Measurements from ENCODE around the gene CGB2.
"Not testable (repeated sequence)": the region's sequence is repeated elsewhere in the genome, so short reads cannot be mapped to it uniquely, and the experiment has no call there.

CGB2 gene

GRCh38 chr19:49031642-49032301 is at the start of gene CGB2:
Gene CGB2 (plus strand): TSS chr19:49031890. CDS start chr19:49032096, 206 bp downstream.
- not testable (repeated sequence) for H3K4me1 ChIP-seq (ENCODE audit: insufficient read depth, low read length); H3K9ac ChIP-seq (ENCODE audit: low read depth, low read length); H3K9me3 ChIP-seq (ENCODE audit: control insufficient read depth, insufficient read depth, low read length); H3K36me3 ChIP-seq (ENCODE audit: insufficient read depth, low read length)

- Histone ChIP-seq H3K9me3 (ENCODE audit: control insufficient read depth, insufficient read depth, low read length) (no peaks in the 10 kb centered on the region), H3K9ac (ENCODE audit: low read depth, low read length) (no peak overlapping the region), H3K4me1 (ENCODE audit: insufficient read depth, low read length) (no peaks in the 10 kb centered on the region), H3K36me3 (ENCODE audit: insufficient read depth, low read length) (peaks cover 6% of the 10 kb centered on the region)
Measured at GRCh38 chr19:48982280-48982679, 49.4 kb upstream of the CGB2 start.

GRCh38 chr19:48985711-48986110 is 46.0 kb upstream of the CGB2 start:
- no peak overlapping the region for H3K9ac ChIP-seq (ENCODE audit: low read depth, low read length)

GRCh38 chr19:48986211-48986610 is 45.5 kb upstream of the CGB2 start:
- H3K9ac ChIP-seq (ENCODE audit: low read depth, low read length), result no peak overlapping the region
- 0 out of 2 replicates have a peak, but pooled peaks cover 3% of the 10 kb centered on the region for H3K4me1 ChIP-seq (ENCODE audit: insufficient read depth, low read length)
- no peaks in the 10 kb centered on the region for H3K9me3 ChIP-seq (ENCODE audit: control insufficient read depth, insufficient read depth, low read length)
- peaks cover 10% of the 10 kb centered on the region for H3K36me3 ChIP-seq (ENCODE audit: insufficient read depth, low read length)

More at GRCh38 chr19:48985711-48986110, 46.0 kb upstream of the CGB2 start:
- 0 out of 2 replicates have a peak, but pooled peaks cover 3% of the 10 kb centered on the region for H3K4me1 ChIP-seq (ENCODE audit: insufficient read depth, low read length)
- H3K9me3 ChIP-seq (ENCODE audit: control insufficient read depth, insufficient read depth, low read length), result no peaks in the 10 kb centered on the region
- peaks cover 10% of the 10 kb centered on the region for H3K36me3 ChIP-seq (ENCODE audit: insufficient read depth, low read length)

- peaks cover 8% of the 10 kb centered on the region; the same call in 1 of the 2 replicates for H3K4me1 ChIP-seq (ENCODE audit: insufficient read depth, low read length)
- H3K9ac ChIP-seq (ENCODE audit: low read depth, low read length), result no peak overlapping the region
- no peaks in the 10 kb centered on the region for H3K9me3 ChIP-seq (ENCODE audit: control insufficient read depth, insufficient read depth, low read length)
- H3K36me3 ChIP-seq (ENCODE audit: insufficient read depth, low read length), result peaks cover 10% of the 10 kb centered on the region
Measured at GRCh38 chr19:48987323-48987722, 44.4 kb upstream of the CGB2 start.

GRCh38 chr19:48988286-48988685 is 43.4 kb upstream of the CGB2 start:
- H3K36me3 ChIP-seq (ENCODE audit: insufficient read depth, low read length), result peaks cover 10% of the 10 kb centered on the region

GRCh38 chr19:48988860-48989259 is 42.8 kb upstream of the CGB2 start:
- Histone ChIP-seq H3K9me3 (ENCODE audit: control insufficient read depth, insufficient read depth, low read length) (no peaks in the 10 kb centered on the region), H3K4me1 (ENCODE audit: insufficient read depth, low read length) (peaks cover 8% of the 10 kb centered on the region; the same call in 1 of the 2 replicates), H3K36me3 (ENCODE audit: insufficient read depth, low read length) (peaks cover 10% of the 10 kb centered on the region), H3K9ac (ENCODE audit: low read depth, low read length) (no peak overlapping the region)

More at GRCh38 chr19:48988286-48988685, 43.4 kb upstream of the CGB2 start:
- H3K4me1 ChIP-seq (ENCODE audit: insufficient read depth, low read length), result peaks cover 8% of the 10 kb centered on the region; the same call in 1 of the 2 replicates
- no peak overlapping the region for H3K9ac ChIP-seq (ENCODE audit: low read depth, low read length)
- H3K9me3 ChIP-seq (ENCODE audit: control insufficient read depth, insufficient read depth, low read length), result no peaks in the 10 kb centered on the region

- Histone ChIP-seq H3K36me3 (ENCODE audit: insufficient read depth, low read length) (peaks cover 10% of the 10 kb centered on the region), H3K9ac (ENCODE audit: low read depth, low read length) (no peak overlapping the region)
Measured at GRCh38 chr19:48989701-48990291, 41.9 kb upstream of the CGB2 start.

GRCh38 chr19:48990400-48990799 is 41.3 kb upstream of the CGB2 start:
- H3K9me3 ChIP-seq (ENCODE audit: control insufficient read depth, insufficient read depth, low read length), result no peaks in the 10 kb centered on the region
- no peak overlapping the region for H3K9ac ChIP-seq (ENCODE audit: low read depth, low read length)
- peaks cover 10% of the 10 kb centered on the region for H3K36me3 ChIP-seq (ENCODE audit: insufficient read depth, low read length)
- peaks cover 8% of the 10 kb centered on the region; the same call in 1 of the 2 replicates for H3K4me1 ChIP-seq (ENCODE audit: insufficient read depth, low read length)

More at GRCh38 chr19:48989701-48990291, 41.9 kb upstream of the CGB2 start:
- Histone ChIP-seq H3K4me1 (ENCODE audit: insufficient read depth, low read length) (peaks cover 8% of the 10 kb centered on the region; the same call in 1 of the 2 replicates), H3K9me3 (ENCODE audit: control insufficient read depth, insufficient read depth, low read length) (no peaks in the 10 kb centered on the region)

GRCh38 chr19:48991011-48991609 is 40.6 kb upstream of the CGB2 start:
- H3K36me3 ChIP-seq (ENCODE audit: insufficient read depth, low read length), result peaks cover 10% of the 10 kb centered on the region
- no peak overlapping the region for H3K9ac ChIP-seq (ENCODE audit: low read depth, low read length)
- H3K9me3 ChIP-seq (ENCODE audit: control insufficient read depth, insufficient read depth, low read length), result no peaks in the 10 kb centered on the region
- peaks cover 8% of the 10 kb centered on the region; the same call in 1 of the 2 replicates for H3K4me1 ChIP-seq (ENCODE audit: insufficient read depth, low read length)

- peak overlapping the region; percentile 96 for H3K9ac ChIP-seq (ENCODE audit: low read depth, low read length)
- no peaks in the 10 kb centered on the region for H3K9me3 ChIP-seq (ENCODE audit: control insufficient read depth, insufficient read depth, low read length)
- H3K36me3 ChIP-seq (ENCODE audit: insufficient read depth, low read length), result peaks cover 7% of the 10 kb centered on the region
- peaks cover 8% of the 10 kb centered on the region; the same call in 1 of the 2 replicates for H3K4me1 ChIP-seq (ENCODE audit: insufficient read depth, low read length)
Measured at GRCh38 chr19:48991873-48992580, 39.7 kb upstream of the CGB2 start.

- Histone ChIP-seq H3K9ac (ENCODE audit: low read depth, low read length) (peak overlapping the region; percentile 96), H3K36me3 (ENCODE audit: insufficient read depth, low read length) (peaks cover 7% of the 10 kb centered on the region), H3K4me1 (ENCODE audit: insufficient read depth, low read length) (peaks cover 8% of the 10 kb centered on the region; the same call in 1 of the 2 replicates), H3K9me3 (ENCODE audit: control insufficient read depth, insufficient read depth, low read length) (no peaks in the 10 kb centered on the region)
Measured at GRCh38 chr19:48992581-48993174, 39.0 kb upstream of the CGB2 start.

- H3K4me1 ChIP-seq (ENCODE audit: insufficient read depth, low read length), result peaks cover 8% of the 10 kb centered on the region; the same call in 1 of the 2 replicates
- H3K9me3 ChIP-seq (ENCODE audit: control insufficient read depth, insufficient read depth, low read length), result no peaks in the 10 kb centered on the region
- peak within 1 kb of the TSS; percentile 96 for H3K9ac ChIP-seq (ENCODE audit: low read depth, low read length)
- H3K36me3 ChIP-seq (ENCODE audit: insufficient read depth, low read length), result peaks cover 2% of the 10 kb centered on the region; the same call in 1 of the 2 replicates
Measured at GRCh38 chr19:48993175-48994034, 38.3 kb upstream of the CGB2 start, which contains the start of the genes GYS1 and RUVBL2. Gene GYS1 (minus strand): TSS chr19:48993309. CDS start chr19:48993112, 197 bp downstream. Gene RUVBL2 (plus strand): TSS chr19:48993887. CDS start chr19:48993912, 25 bp downstream.
